GM12878 (cell line): ENCODE data around the gene PAOX.
"Not testable (repeated sequence)": the region's sequence is repeated elsewhere in the genome, so short reads cannot be mapped to it uniquely, and the experiment has no call there.

Source experiments
- CBFB ChIP-seq: IDR thresholded peaks from 2 replicates; pipeline ENCODE4 v1.6.1; 2016; ENCODE audit warnings: antibody characterized with exemption, low read depth
- CREB1 ChIP-seq: IDR thresholded peaks from 2 replicates; pipeline ENCODE4 v1.6.1; 2012; ENCODE audit warnings: low read depth, mild to moderate bottlenecking, inconsistent platforms
- CTCF ChIP-seq, 3 experiments: IDR thresholded peaks in 2 of 3; conservative IDR thresholded peaks in 1 of 3; 2 replicates each; pipeline ENCODE4 v1.5.1; 2011; ENCODE audit warnings: low read depth in 3 of 3, low read length in 3 of 3, mild to moderate bottlenecking in 3 of 3, control low read depth in 2 of 3, moderate library complexity in 2 of 3, inconsistent platforms in 1 of 3, mixed read lengths in 1 of 3; ENCODE audit not compliant: control insufficient read depth in 2 of 3, insufficient read depth in 1 of 3; ENCODE audit errors: extremely low read depth in 1 of 3
- HDAC6 ChIP-seq: fragments of 200-600 bp; sonication (generic); IDR thresholded peaks from one replicate; pipeline ENCODE4 v1.8.0; 2017; ENCODE audit warnings: antibody characterized with exemption; ENCODE audit not compliant: unreplicated experiment
- POLR2A ChIP-seq: IDR thresholded peaks from 2 replicates; pipeline ENCODE4 v1.6.1; 2011; ENCODE audit warnings: low read depth, mild to moderate bottlenecking, low read length
- POLR2AphosphoS5 ChIP-seq: IDR thresholded peaks from 2 replicates; pipeline ENCODE4 v1.6.1; 2011; ENCODE audit warnings: mild to moderate bottlenecking, low read length, inconsistent platforms
- RCOR1 ChIP-seq: conservative IDR thresholded peaks from 2 replicates; pipeline ENCODE4 v1.6.1; 2012; ENCODE audit warnings: low read depth, low read length, improper control_type of control experiment
- TARDBP ChIP-seq: IDR thresholded peaks from 2 replicates; pipeline ENCODE4 v1.6.1; 2016; ENCODE audit warnings: borderline replicate concordance
- ZNF217 ChIP-seq: fragments of 450-650 bp; IDR thresholded peaks from 2 replicates; pipeline ENCODE4 v1.6.1; 2017; ENCODE audit warnings: antibody characterized with exemption, mild to moderate bottlenecking
- ZNF592 ChIP-seq: fragments of 450-650 bp; IDR thresholded peaks from 2 replicates; pipeline ENCODE4 v1.6.1; 2017; ENCODE audit warnings: mild to moderate bottlenecking, moderate library complexity
- TF ChIP-seq, protein P1 (sequence below): fragments of 450-650 bp; IDR thresholded peaks from 2 replicates; pipeline ENCODE4 v1.6.1; 2018; ENCODE audit warnings: mild to moderate bottlenecking, low read depth, moderate library complexity; ENCODE audit not compliant: partially characterized antibody
- TF ChIP-seq, protein P2 (sequence below): IDR thresholded peaks from 2 replicates; pipeline ENCODE4 v1.6.1; 2011; ENCODE audit warnings: low read depth, mild to moderate bottlenecking, low read length, moderate library complexity, borderline replicate concordance; ENCODE audit errors: extremely low read depth

DNA sequence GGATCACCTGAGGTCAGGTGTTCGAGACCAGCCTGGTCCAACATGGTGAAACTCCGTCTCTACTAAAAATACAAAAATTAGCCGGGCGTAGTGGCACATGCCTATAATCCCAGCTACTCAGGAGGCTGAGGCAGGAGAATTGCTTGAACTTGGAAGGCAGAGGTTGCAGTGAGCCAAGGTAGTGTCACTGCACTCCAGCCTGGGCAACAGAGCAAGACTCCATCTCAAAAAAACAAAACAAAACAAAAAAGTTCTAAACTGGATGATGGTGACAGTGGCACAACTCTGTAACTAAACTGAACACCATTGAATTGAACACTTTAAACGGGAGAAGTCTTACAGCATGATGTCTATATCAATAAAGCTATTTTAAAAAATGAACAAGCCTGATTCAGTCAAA is 2.9 kb upstream of the PAOX start:
- not testable (repeated sequence) for TF ChIP-seq RCOR1; CREB1; CTCF (IDR thresholded peaks at IDR 0.05 in 2 of 3, conservative IDR thresholded peaks at IDR 0.05 in 1 of 3; ENCODE audit: control insufficient read depth in 2 of 3, extremely low read depth in 1 of 3, insufficient read depth in 1 of 3, low read depth in 3 of 3, low read length in 3 of 3); POLR2A; POLR2AphosphoS5; TARDBP; HDAC6; ZNF217; CBFB; ZNF592
- TF ChIP-seq, protein P1, sequence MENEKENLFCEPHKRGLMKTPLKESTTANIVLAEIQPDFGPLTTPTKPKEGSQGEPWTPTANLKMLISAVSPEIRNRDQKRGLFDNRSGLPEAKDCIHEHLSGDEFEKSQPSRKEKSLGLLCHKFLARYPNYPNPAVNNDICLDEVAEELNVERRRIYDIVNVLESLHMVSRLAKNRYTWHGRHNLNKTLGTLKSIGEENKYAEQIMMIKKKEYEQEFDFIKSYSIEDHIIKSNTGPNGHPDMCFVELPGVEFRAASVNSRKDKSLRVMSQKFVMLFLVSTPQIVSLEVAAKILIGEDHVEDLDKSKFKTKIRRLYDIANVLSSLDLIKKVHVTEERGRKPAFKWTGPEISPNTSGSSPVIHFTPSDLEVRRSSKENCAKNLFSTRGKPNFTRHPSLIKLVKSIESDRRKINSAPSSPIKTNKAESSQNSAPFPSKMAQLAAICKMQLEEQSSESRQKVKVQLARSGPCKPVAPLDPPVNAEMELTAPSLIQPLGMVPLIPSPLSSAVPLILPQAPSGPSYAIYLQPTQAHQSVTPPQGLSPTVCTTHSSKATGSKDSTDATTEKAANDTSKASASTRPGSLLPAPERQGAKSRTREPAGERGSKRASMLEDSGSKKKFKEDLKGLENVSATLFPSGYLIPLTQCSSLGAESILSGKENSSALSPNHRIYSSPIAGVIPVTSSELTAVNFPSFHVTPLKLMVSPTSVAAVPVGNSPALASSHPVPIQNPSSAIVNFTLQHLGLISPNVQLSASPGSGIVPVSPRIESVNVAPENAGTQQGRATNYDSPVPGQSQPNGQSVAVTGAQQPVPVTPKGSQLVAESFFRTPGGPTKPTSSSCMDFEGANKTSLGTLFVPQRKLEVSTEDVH, result not testable (repeated sequence)
- TF ChIP-seq, protein P2, sequence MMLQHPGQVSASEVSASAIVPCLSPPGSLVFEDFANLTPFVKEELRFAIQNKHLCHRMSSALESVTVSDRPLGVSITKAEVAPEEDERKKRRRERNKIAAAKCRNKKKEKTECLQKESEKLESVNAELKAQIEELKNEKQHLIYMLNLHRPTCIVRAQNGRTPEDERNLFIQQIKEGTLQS, result not testable (repeated sequence)
